Osteoblast (primary cell): ENCODE measurements around the gene NUP42. TPM values are rescaled to one million over a fixed set of nuclear protein-coding genes. Genes with fewer than 3 reads are reported as not detected.

ENCODE experiments used
- DNase-seq: peaks from one replicate; pipeline ENCODE4 v3.0.0; 2011; ENCODE audit warnings: low spot score, mixed read lengths; ENCODE audit not compliant: insufficient read length; ENCODE audit errors: missing footprints
- H2AFZ ChIP-seq: 2 replicates; pipeline ENCODE4 v1.6.0; 2011; ENCODE audit warnings: mild to moderate bottlenecking, low read length
- H3K27ac ChIP-seq: 2 replicates; pipeline ENCODE4 v1.5.1; 2011; ENCODE audit warnings: mild to moderate bottlenecking, low read depth, low read length, moderate library complexity
- H3K27me3 ChIP-seq: 2 replicates; pipeline ENCODE4 v1.6.0; 2012; ENCODE audit warnings: mild to moderate bottlenecking, control low read depth, inconsistent platforms, low read length, moderate library complexity; ENCODE audit not compliant: insufficient read depth
- H3K36me3 ChIP-seq: 2 replicates; pipeline ENCODE4 v1.5.1; 2011; ENCODE audit warnings: mild to moderate bottlenecking, low read length, control low read depth, moderate library complexity; ENCODE audit not compliant: insufficient read depth
- H3K4me1 ChIP-seq: 2 replicates; pipeline ENCODE4 v1.5.1; 2011; ENCODE audit warnings: mild to moderate bottlenecking, low read length, control low read depth, moderate library complexity; ENCODE audit not compliant: insufficient read depth
- H3K4me2 ChIP-seq: 2 replicates; pipeline ENCODE4 v1.6.0; 2011; ENCODE audit warnings: mild to moderate bottlenecking, low read length; ENCODE audit not compliant: insufficient read depth
- H3K4me3 ChIP-seq: fragments of 200-600 bp; sonication (generic); 3 replicates; pipeline ENCODE4 v1.5.1; 2012; ENCODE audit warnings: mild to moderate bottlenecking, low read length, inconsistent platforms; ENCODE audit not compliant: insufficient read depth
- H3K79me2 ChIP-seq: 2 replicates; pipeline ENCODE4 v1.6.0; 2012; ENCODE audit warnings: mild to moderate bottlenecking, low read length, control low read depth, inconsistent platforms; ENCODE audit not compliant: insufficient read depth
- H3K9me3 ChIP-seq: 2 replicates; pipeline ENCODE4 v1.5.1; 2011; ENCODE audit warnings: low read depth, low read length, control low read depth
- H4K20me1 ChIP-seq: 2 replicates; pipeline ENCODE4 v1.6.0; 2012; ENCODE audit warnings: mild to moderate bottlenecking, low read length, control low read depth; ENCODE audit not compliant: insufficient read depth
- CTCF ChIP-seq: IDR thresholded peaks from 2 replicates; pipeline ENCODE4 v1.5.1; 2011; ENCODE audit warnings: mild to moderate bottlenecking, low read depth, low read length, moderate library complexity; ENCODE audit errors: extremely low read depth
- total RNA-seq: library from RNA; depleted of rRNA; stranded (reverse); fragments of >200 nt; gene quantifications from 2 replicates; pipeline ENCODE4 v1.2.3, GENCODE V29; 2012

NUP42 gene
- total RNA-seq, 1 donor = 22.4 TPM

- H3K36me3 ChIP-seq = no peaks in the 10 kb centered on the region
- no peak overlapping the region for H3K4me2 ChIP-seq
- no peak overlapping the region for H3K4me3 ChIP-seq
- H3K27me3 ChIP-seq = no peaks in the 10 kb centered on the region
- H3K79me2 ChIP-seq = peaks cover 4% of the 10 kb centered on the region
- no peak for TF ChIP-seq CTCF
- peaks cover 19% of the 10 kb centered on the region for H3K4me1 ChIP-seq
- H3K9me3 ChIP-seq = no peaks in the 10 kb centered on the region
- no peak overlapping the region for H2AFZ ChIP-seq
- no peak overlapping the region for H3K27ac ChIP-seq
- no peaks in the 10 kb centered on the region for H4K20me1 ChIP-seq
- DNase-seq = peak; percentile 17
These were observed 61.1 kb downstream of the NUP42 start for GRCh38 chr7:23242935-23243334.

- DNase-seq = peak; percentile 93
- no peaks in the 10 kb centered on the region for H3K9me3 ChIP-seq
- no peaks in the 10 kb centered on the region for H3K36me3 ChIP-seq
- H3K79me2 ChIP-seq = peaks cover 38% of the 10 kb centered on the region
- no peak for TF ChIP-seq CTCF
- peaks cover 23% of the 10 kb centered on the region for H3K4me1 ChIP-seq
- H4K20me1 ChIP-seq = no peaks in the 10 kb centered on the region
- peak within 1 kb of the TSS; percentile 97 for H2AFZ ChIP-seq
- no peaks in the 10 kb centered on the region for H3K27me3 ChIP-seq
- H3K4me2 ChIP-seq = peak within 1 kb of the TSS; percentile 78
- peak within 1 kb of the TSS; percentile 64 for H3K27ac ChIP-seq
- H3K4me3 ChIP-seq = peak within 1 kb of the TSS; percentile 76
These were observed 64.7 kb downstream of the NUP42 start, which contains the start of gene GPNMB for GRCh38 chr7:23246555-23246954. GPNMB (plus strand) TSS chr7:23246775; CDS start chr7:23246858, 83 bp downstream.

- peak overlapping the region; percentile 97 for H2AFZ ChIP-seq
- peaks cover 23% of the 10 kb centered on the region for H3K4me1 ChIP-seq
- no peaks in the 10 kb centered on the region for H4K20me1 ChIP-seq
- no peaks in the 10 kb centered on the region for H3K9me3 ChIP-seq
- H3K27ac ChIP-seq = peak overlapping the region; percentile 64
- TF ChIP-seq CTCF = no peak
- DNase-seq = peak; percentile 75
- H3K79me2 ChIP-seq = peaks cover 42% of the 10 kb centered on the region
- H3K4me2 ChIP-seq = peak overlapping the region; percentile 78
- H3K27me3 ChIP-seq = no peaks in the 10 kb centered on the region
- peak overlapping the region; percentile 76 for H3K4me3 ChIP-seq
- no peaks in the 10 kb centered on the region for H3K36me3 ChIP-seq
These were observed 65.3 kb downstream of the NUP42 start for GRCh38 chr7:23247046-23247602.

GRCh38 chr7:23247603-23248335 lies 65.9 kb downstream of the NUP42 start:
- Histone ChIP-seq H3K27me3 (no peaks in the 10 kb centered on the region), H3K27ac (peak overlapping the region; percentile 64), H2AFZ (peak overlapping the region; percentile 97), H3K4me1 (peaks cover 23% of the 10 kb centered on the region), H4K20me1 (no peaks in the 10 kb centered on the region), H3K4me3 (peak overlapping the region; percentile 76), H3K4me2 (peak overlapping the region; percentile 78), H3K9me3 (no peaks in the 10 kb centered on the region), H3K79me2 (peaks cover 42% of the 10 kb centered on the region), H3K36me3 (no peaks in the 10 kb centered on the region)
- no peak for TF ChIP-seq CTCF
- peak; percentile 73 for DNase-seq
